ENCODE results near the gene SIRT2. TPM values are rescaled to one million over a fixed set of nuclear protein-coding genes. Genes with fewer than 3 reads are reported as not detected.

Gene SIRT2
- total and polyA plus RNA-seq, 2 of the 8 experiments (the other 6 are each of a cell fraction or from before 2014, with no cell fraction given) = 6.5 to 10.0 TPM

DNA sequence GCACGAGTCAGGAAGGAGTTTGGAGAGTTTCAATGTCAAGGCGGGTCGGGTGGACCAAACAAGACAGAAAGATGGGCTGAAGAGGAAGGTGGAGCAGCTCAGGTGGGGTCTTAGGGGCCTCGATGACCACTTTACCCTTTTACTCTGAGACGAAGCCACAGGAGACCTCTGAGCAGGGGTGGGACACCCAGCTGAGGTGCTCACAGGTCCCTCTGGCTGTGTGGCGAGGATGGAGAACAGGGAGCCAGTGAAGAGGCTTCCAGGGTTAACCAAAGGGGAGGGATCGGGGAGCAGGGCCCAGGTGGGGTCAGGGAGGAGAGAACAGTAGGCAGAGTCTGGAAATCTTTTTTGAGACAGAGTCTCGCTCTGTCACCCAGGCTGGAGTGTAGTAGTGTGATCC lies 14.5 kb upstream of the SIRT2 start (continued):
- no peak for TF ChIP-seq JUN (IDR thresholded peaks at IDR 0.05; ENCODE audit: low read depth, low read length)
- TF ChIP-seq MAFK (IDR thresholded peaks at IDR 0.05; ENCODE audit: low read depth, low read length) = no peak
- TF ChIP-seq TCF12 (IDR thresholded peaks at IDR 0.05; ENCODE audit: low read depth, low read length) = no peak
- no peak for TF ChIP-seq GTF2F1 (IDR thresholded peaks at IDR 0.05; ENCODE audit: borderline replicate concordance, low read depth, low read length)

Data from H1 (cell line).